NCI-H1417 treated with DMSO at 0.1 percent for 48 hours (cell line): Measurements from ENCODE around the gene SETD7.

ENCODE experiments used
- DNase-seq: peaks from one replicate; lab custom pipeline; 2025; lab: John Stamatoyannopoulos, UW

The SETD7 gene

GRCh38 chr4:139550724-139551429 lies 5.1 kb downstream of the SETD7 start:
- no peak for DNase-seq

GRCh38 chr4:139547979-139548378 lies 8.0 kb downstream of the SETD7 start:
- DNase-seq: no peak

GRCh38 chr4:139540632-139541031 lies 15.4 kb downstream of the SETD7 start:
- DNase-seq: no peak

- no peak for DNase-seq
Measured at GRCh38 chr4:139540161-139540560, 15.9 kb downstream of the SETD7 start.

- no peak for DNase-seq
Measured at GRCh38 chr4:139537292-139537691, 18.7 kb downstream of the SETD7 start.

GRCh38 chr4:139535871-139536234 lies 20.2 kb downstream of the SETD7 start:
- no peak for DNase-seq

GRCh38 chr4:139535228-139535870 lies 20.7 kb downstream of the SETD7 start:
- DNase-seq: no peak

- DNase-seq: peak; percentile 50
Measured at GRCh38 chr4:139534287-139534950, 21.6 kb downstream of the SETD7 start.

GRCh38 chr4:139533511-139533910 lies 22.5 kb downstream of the SETD7 start:
- no peak for DNase-seq

- DNase-seq: no peak
Measured at GRCh38 chr4:139532947-139533346, 23.1 kb downstream of the SETD7 start.

GRCh38 chr4:139530833-139531427 lies 25.1 kb downstream of the SETD7 start:
- no peak for DNase-seq

- no peak for DNase-seq
Measured at GRCh38 chr4:139528377-139529005, 27.5 kb downstream of the SETD7 start.

GRCh38 chr4:139526928-139527327 lies 29.1 kb downstream of the SETD7 start:
- no peak for DNase-seq

- DNase-seq: no peak
Measured at GRCh38 chr4:139525414-139525813, 30.6 kb downstream of the SETD7 start.

- no peak for DNase-seq
Measured at GRCh38 chr4:139524062-139524631, 31.9 kb downstream of the SETD7 start.

GRCh38 chr4:139523076-139523475 lies 32.9 kb downstream of the SETD7 start:
- no peak for DNase-seq

- DNase-seq: no peak
Measured at GRCh38 chr4:139522457-139522856, 33.6 kb downstream of the SETD7 start.

GRCh38 chr4:139521754-139522401 lies 34.1 kb downstream of the SETD7 start:
- no peak for DNase-seq

- no peak for DNase-seq
Measured at GRCh38 chr4:139515531-139515958, 40.5 kb downstream of the SETD7 start.

- no peak for DNase-seq
Measured at GRCh38 chr4:139514382-139515059, 41.5 kb downstream of the SETD7 start.

- no peak for DNase-seq
Measured at GRCh38 chr4:139511320-139511719, 44.7 kb downstream of the SETD7 start.
